GM12891 (cell line): ENCODE data around the gene COL20A1.

Source experiments
- DNase-seq: peaks from one replicate; pipeline ENCODE4 v3.0.0; 2011; ENCODE audit warnings: low spot score; ENCODE audit not compliant: insufficient read length
- FAIRE-seq: peaks from 2 replicates; lab custom pipeline; 2011; peaks lifted over from hg19 to GRCh38; lab: Jason Lieb, UNC
- PAX5 ChIP-seq: IDR thresholded peaks from 2 replicates; pipeline ENCODE4 v1.6.1; 2011; ENCODE audit warnings: low read length, moderate library complexity, mild to moderate bottlenecking; ENCODE audit not compliant: insufficient read depth, severe bottlenecking
- POLR2A ChIP-seq: IDR thresholded peaks from 2 replicates; pipeline ENCODE4 v1.6.1; 2011; ENCODE audit warnings: low read depth, low read length, control low read depth
- POLR2AphosphoS5 ChIP-seq: IDR thresholded peaks from 2 replicates; pipeline ENCODE4 v1.6.1; 2011; ENCODE audit warnings: low read depth, low read length, control low read depth
- POU2F2 ChIP-seq: IDR thresholded peaks from 2 replicates; pipeline ENCODE4 v1.6.1; 2011; ENCODE audit warnings: low read depth, mild to moderate bottlenecking, control low read depth, low read length, moderate library complexity
- SPI1 ChIP-seq: IDR thresholded peaks from 2 replicates; pipeline ENCODE4 v1.6.1; 2011; ENCODE audit warnings: low read depth, low read length, control low read depth
- TAF1 ChIP-seq: IDR thresholded peaks from 2 replicates; pipeline ENCODE4 v1.6.1; 2011; ENCODE audit warnings: low read depth, low read length, control low read depth

Gene COL20A1

GRCh38 chr20:63290677-63291472 lies 2.1 kb upstream of the COL20A1 start:
- TF ChIP-seq TAF1 (no peak), POLR2AphosphoS5 (no peak), POLR2A (no peak), POU2F2 (no peak), SPI1 (no peak), PAX5 (no peak)
- FAIRE-seq (no peak), DNase-seq (peak; percentile 92)

- FAIRE-seq (no peak), DNase-seq (no peak)
- TF ChIP-seq POLR2AphosphoS5: no peak
- no peak for TF ChIP-seq POLR2A
- no peak for TF ChIP-seq POU2F2
- no peak for TF ChIP-seq TAF1
- TF ChIP-seq SPI1: no peak
- no peak for TF ChIP-seq PAX5
These were observed 1.2 kb upstream of the COL20A1 start for GRCh38 chr20:63291811-63292210.

GRCh38 chr20:63292292-63292701 lies 689 bp upstream of the COL20A1 start:
- TF ChIP-seq POLR2AphosphoS5 (no peak), TAF1 (no peak), POU2F2 (no peak), PAX5 (no peak), POLR2A (no peak), SPI1 (no peak)
- no peak for DNase-seq
- FAIRE-seq: no peak

- no peak for DNase-seq
- FAIRE-seq: no peak
- no peak for TF ChIP-seq POLR2A
- no peak for TF ChIP-seq TAF1
- TF ChIP-seq SPI1: no peak
- no peak for TF ChIP-seq PAX5
- TF ChIP-seq POU2F2: no peak
- no peak for TF ChIP-seq POLR2AphosphoS5
These were observed 470 bp downstream of the COL20A1 start for GRCh38 chr20:63293456-63293855.

- FAIRE-seq: no peak
- no peak for DNase-seq
- no peak for TF ChIP-seq PAX5
- no peak for TF ChIP-seq POLR2A
- TF ChIP-seq SPI1: no peak
- no peak for TF ChIP-seq POLR2AphosphoS5
- TF ChIP-seq TAF1: no peak
- TF ChIP-seq POU2F2: no peak
These were observed 1.0 kb downstream of the COL20A1 start for GRCh38 chr20:63293871-63294535.

- TF ChIP-seq SPI1 (no peak), POU2F2 (no peak), POLR2AphosphoS5 (no peak), PAX5 (no peak), TAF1 (no peak), POLR2A (no peak)
- DNase-seq (no peak), FAIRE-seq (no peak)
These were observed 1.5 kb downstream of the COL20A1 start for GRCh38 chr20:63294536-63294900.

GRCh38 chr20:63295018-63295417 lies 2.0 kb downstream of the COL20A1 start:
- DNase-seq (no peak), FAIRE-seq (no peak)
- TF ChIP-seq POLR2A: no peak
- no peak for TF ChIP-seq TAF1
- no peak for TF ChIP-seq PAX5
- TF ChIP-seq SPI1: no peak
- TF ChIP-seq POLR2AphosphoS5: no peak
- TF ChIP-seq POU2F2: no peak

GRCh38 chr20:63295422-63295821 lies 2.4 kb downstream of the COL20A1 start:
- DNase-seq: no peak
- no peak for TF ChIP-seq TAF1
- TF ChIP-seq PAX5: no peak
- TF ChIP-seq POU2F2: no peak
- no peak for TF ChIP-seq POLR2AphosphoS5
- TF ChIP-seq SPI1: no peak
- TF ChIP-seq POLR2A: no peak
- FAIRE-seq: no peak

- TF ChIP-seq POU2F2: no peak
- no peak for TF ChIP-seq POLR2AphosphoS5
- no peak for TF ChIP-seq PAX5
- TF ChIP-seq TAF1: no peak
- TF ChIP-seq POLR2A: no peak
- TF ChIP-seq SPI1: no peak
- FAIRE-seq (no peak), DNase-seq (no peak)
These were observed 2.9 kb downstream of the COL20A1 start for GRCh38 chr20:63295846-63296245.
